ENCODE data around the gene LEAP2.

The LEAP2 gene

DNA sequence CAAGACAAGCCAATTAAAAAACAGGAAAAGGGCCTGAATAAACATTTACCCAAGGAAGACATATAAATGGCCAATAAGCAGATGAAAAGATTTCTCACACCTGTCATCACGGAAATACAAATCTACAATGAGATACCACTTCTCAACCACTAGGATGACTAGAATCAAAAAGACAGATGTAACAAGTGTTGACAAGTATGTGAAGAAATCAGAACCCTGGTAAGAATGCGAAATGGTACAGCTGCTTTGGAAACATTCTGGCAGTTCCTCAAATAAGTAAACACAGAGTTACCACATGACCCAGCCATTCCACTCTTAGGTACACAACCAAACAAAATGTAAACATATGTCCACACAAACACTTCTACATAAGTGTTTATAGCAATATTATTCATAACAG is 32.5 kb downstream of the LEAP2 start:
- WGBS = 100% methylated on average over 2 of the region's 2 CpGs
- H3K27ac ChIP-seq (ENCODE audit: low read depth, low read length) = no peak overlapping the region
- no peak overlapping the region for H3K9ac ChIP-seq (ENCODE audit: low read depth, low read length)
- no peaks in the 10 kb centered on the region for H3K27me3 ChIP-seq (ENCODE audit: insufficient read depth, low read length)
- H3K4me1 ChIP-seq (ENCODE audit: insufficient read depth, low read length) = peaks cover 5% of the 10 kb centered on the region; the same call in 1 of the 2 replicates
- peaks cover 53% of the 10 kb centered on the region for H3K36me3 ChIP-seq (ENCODE audit: insufficient read depth, low read length)
- no peaks in the 10 kb centered on the region for H3K9me3 ChIP-seq (ENCODE audit: insufficient read depth, low read depth, low read length)
- H3K4me3 ChIP-seq (ENCODE audit: low read length) = no peak overlapping the region

DNA sequence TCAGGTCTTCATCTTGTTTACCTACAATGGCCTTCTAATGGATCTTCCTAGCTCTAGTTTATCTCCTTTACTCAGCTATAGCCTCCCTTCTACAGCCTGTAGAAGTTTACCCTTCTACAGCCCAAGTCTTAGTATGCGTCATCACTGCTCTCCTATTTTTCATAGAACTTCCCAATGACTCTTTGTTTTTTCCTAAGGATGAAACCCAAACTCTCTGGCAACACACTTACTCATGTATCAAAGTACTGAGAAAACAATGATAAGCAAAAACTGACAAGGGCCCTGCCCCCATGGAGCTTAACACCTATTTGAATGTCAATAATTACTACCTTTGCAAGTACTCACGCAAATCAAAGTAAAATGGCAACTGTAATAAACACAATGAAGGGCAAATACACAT is 33.7 kb downstream of the LEAP2 start:
- H3K4me1 ChIP-seq (ENCODE audit: insufficient read depth, low read length) = peaks cover 5% of the 10 kb centered on the region; the same call in 1 of the 2 replicates
- 90% methylated on average over 2 of the region's 2 CpGs for WGBS
- no peak overlapping the region for H3K9ac ChIP-seq (ENCODE audit: low read depth, low read length)
- no peaks in the 10 kb centered on the region for H3K27me3 ChIP-seq (ENCODE audit: insufficient read depth, low read length)
- H3K27ac ChIP-seq (ENCODE audit: low read depth, low read length) = no peak overlapping the region
- no peaks in the 10 kb centered on the region for H3K9me3 ChIP-seq (ENCODE audit: insufficient read depth, low read depth, low read length)
- H3K36me3 ChIP-seq (ENCODE audit: insufficient read depth, low read length) = peaks cover 54% of the 10 kb centered on the region
- H3K4me3 ChIP-seq (ENCODE audit: low read length) = no peak overlapping the region

DNA sequence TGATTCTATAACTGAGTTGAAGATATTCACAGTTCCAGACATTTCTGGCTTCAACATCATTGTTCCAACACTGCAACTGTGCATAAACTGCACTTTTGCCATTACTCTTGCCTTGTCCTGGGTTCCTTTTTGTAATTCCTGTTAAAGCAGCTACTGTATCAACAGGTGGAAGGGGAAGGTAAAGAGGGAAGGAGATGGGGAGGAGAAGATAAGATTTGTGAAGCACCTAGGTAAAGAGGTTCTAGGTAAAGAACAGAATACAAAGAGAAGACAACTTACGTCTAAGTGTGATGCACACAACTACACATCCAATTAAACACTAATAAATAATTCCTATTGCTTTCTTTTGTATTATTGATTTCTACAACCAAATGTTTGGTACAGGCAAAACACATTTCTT is 36.2 kb downstream of the LEAP2 start:
- WGBS = no CpG with 5 or more reads among the region's 1 CpG
- Histone ChIP-seq H3K27ac (ENCODE audit: low read depth, low read length) (no peak overlapping the region), H3K9ac (ENCODE audit: low read depth, low read length) (no peak overlapping the region), H3K27me3 (ENCODE audit: insufficient read depth, low read length) (no peaks in the 10 kb centered on the region), H3K4me3 (ENCODE audit: low read length) (no peak overlapping the region), H3K4me1 (ENCODE audit: insufficient read depth, low read length) (peaks cover 5% of the 10 kb centered on the region; the same call in 1 of the 2 replicates), H3K36me3 (ENCODE audit: insufficient read depth, low read length) (peaks cover 49% of the 10 kb centered on the region), H3K9me3 (ENCODE audit: insufficient read depth, low read depth, low read length) (no peaks in the 10 kb centered on the region)

DNA sequence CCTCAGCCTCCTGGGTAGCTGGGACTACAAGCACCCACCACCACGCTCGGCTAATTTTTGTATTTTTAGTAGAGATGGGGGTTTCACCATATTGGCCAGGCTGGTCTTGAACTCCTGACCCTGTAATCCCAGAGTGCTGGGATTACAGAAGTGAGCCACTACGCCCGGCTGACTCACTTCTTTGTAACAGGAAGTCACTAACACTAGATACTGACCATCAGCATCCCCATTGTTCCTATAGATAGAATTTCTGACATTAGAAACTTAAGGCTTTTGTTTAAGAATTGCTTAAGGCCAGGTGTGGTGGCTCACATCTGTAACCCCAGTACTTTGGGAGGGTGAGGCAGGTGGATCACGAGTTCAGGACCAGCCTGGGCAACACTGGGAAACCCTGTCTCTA is 42.2 kb downstream of the LEAP2 start:
- Histone ChIP-seq H3K27me3 (ENCODE audit: insufficient read depth, low read length) (no peaks in the 10 kb centered on the region), H3K4me3 (ENCODE audit: low read length) (no peak overlapping the region), H3K36me3 (ENCODE audit: insufficient read depth, low read length) (peaks cover 63% of the 10 kb centered on the region), H3K4me1 (ENCODE audit: insufficient read depth, low read length) (no peaks in the 10 kb centered on the region), H3K9ac (ENCODE audit: low read depth, low read length) (no peak overlapping the region), H3K27ac (ENCODE audit: low read depth, low read length) (no peak overlapping the region), H3K9me3 (ENCODE audit: insufficient read depth, low read depth, low read length) (no peaks in the 10 kb centered on the region)
- WGBS = 91% methylated on average over 5 of the region's 5 CpGs

DNA sequence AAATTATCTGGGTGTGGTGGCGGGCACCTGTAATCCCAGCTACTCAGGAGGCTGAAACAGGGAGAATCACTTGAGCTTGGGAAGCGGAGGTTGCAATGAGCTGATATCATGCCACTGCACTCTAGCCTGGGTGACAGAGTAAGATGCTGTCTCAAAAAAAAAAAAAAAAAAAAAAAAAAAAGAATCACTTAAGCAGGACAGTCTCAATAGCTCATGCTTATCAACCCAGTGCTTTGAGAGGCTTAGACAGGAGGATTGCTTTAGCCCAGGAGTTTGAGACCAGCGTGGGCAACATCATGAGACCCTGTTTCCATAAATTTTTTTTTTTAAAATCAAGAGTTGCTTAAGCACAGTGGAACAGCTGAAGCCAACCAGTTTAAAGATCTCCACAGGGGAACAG is 42.6 kb downstream of the LEAP2 start:
- Histone ChIP-seq H3K36me3 (ENCODE audit: insufficient read depth, low read length) (peaks cover 61% of the 10 kb centered on the region), H3K9me3 (ENCODE audit: insufficient read depth, low read depth, low read length) (no peaks in the 10 kb centered on the region), H3K27ac (ENCODE audit: low read depth, low read length) (no peak overlapping the region), H3K4me1 (ENCODE audit: insufficient read depth, low read length) (no peaks in the 10 kb centered on the region), H3K4me3 (ENCODE audit: low read length) (no peak overlapping the region), H3K9ac (ENCODE audit: low read depth, low read length) (no peak overlapping the region), H3K27me3 (ENCODE audit: insufficient read depth, low read length) (no peaks in the 10 kb centered on the region)
- WGBS = 92% methylated on average over 3 of the region's 3 CpGs

All from HUES64 (cell line).